A673 (cell line): Measurements from ENCODE around the gene IL15RA.

ENCODE experiments used
- CTCF ChIP-seq: fragments of 300-800, 200-600 bp; sonication (generic); conservative IDR thresholded peaks from 2 replicates; pipeline ENCODE4 v1.5.1; 2017; ENCODE audit warnings: low read depth, mild to moderate bottlenecking, antibody characterized with exemption, low read length, moderate library complexity, mixed read lengths
- EZH2 ChIP-seq: fragments of 200-600 bp; sonication (generic); IDR thresholded peaks from 2 replicates; pipeline ENCODE4 v1.6.1; 2017; ENCODE audit warnings: borderline replicate concordance, low read depth, mild to moderate bottlenecking, mixed read lengths, antibody characterized with exemption, low read length; ENCODE audit not compliant: poor library complexity, severe bottlenecking

- TF ChIP-seq CTCF (no peak), EZH2 (no peak)
Observed at GRCh38 chr10:5958077-5958476, 19.3 kb downstream of the IL15RA start.
